Measurements from ENCODE around the gene JKAMP.

JKAMP gene

DNA sequence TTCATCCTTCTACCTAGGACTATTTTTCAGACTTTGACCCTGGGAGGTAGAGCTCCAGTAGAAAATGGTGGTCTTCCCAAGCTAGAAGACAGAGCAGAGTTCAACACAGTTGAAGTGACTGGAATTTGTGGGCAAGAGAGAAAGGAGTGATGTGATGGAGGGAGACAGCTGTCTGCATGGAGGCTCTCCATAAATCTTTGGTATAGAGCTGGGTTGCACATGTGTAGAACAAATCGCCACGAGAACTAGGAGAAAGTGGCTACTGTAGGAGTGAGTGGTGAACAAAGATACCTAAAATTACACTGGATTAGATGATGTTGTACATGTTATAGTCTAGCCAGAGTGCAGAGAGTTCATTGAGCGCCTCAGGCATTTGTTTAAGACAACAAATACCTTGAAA, 33.6 kb upstream of the JKAMP start:
- Mint-ChIP-seq H3K27ac (peak overlapping the region in 2 of 3 experiments; percentile 3 to 42), H3K36me3 (ENCODE audit: low read depth) (peaks cover 19% of the 10 kb centered on the region), H3K27me3 (ENCODE audit: low read depth) (no peaks in the 10 kb centered on the region), H3K4me1 (peaks cover 19% of the 10 kb centered on the region), H3K9me3 (no peaks in the 10 kb centered on the region), H3K4me3 (no peak overlapping the region)
- TF ChIP-seq, protein P1, sequence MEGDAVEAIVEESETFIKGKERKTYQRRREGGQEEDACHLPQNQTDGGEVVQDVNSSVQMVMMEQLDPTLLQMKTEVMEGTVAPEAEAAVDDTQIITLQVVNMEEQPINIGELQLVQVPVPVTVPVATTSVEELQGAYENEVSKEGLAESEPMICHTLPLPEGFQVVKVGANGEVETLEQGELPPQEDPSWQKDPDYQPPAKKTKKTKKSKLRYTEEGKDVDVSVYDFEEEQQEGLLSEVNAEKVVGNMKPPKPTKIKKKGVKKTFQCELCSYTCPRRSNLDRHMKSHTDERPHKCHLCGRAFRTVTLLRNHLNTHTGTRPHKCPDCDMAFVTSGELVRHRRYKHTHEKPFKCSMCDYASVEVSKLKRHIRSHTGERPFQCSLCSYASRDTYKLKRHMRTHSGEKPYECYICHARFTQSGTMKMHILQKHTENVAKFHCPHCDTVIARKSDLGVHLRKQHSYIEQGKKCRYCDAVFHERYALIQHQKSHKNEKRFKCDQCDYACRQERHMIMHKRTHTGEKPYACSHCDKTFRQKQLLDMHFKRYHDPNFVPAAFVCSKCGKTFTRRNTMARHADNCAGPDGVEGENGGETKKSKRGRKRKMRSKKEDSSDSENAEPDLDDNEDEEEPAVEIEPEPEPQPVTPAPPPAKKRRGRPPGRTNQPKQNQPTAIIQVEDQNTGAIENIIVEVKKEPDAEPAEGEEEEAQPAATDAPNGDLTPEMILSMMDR (IDR thresholded peaks at IDR 0.05; ENCODE audit: unreplicated experiment in 3 of 3): no peak

DNA sequence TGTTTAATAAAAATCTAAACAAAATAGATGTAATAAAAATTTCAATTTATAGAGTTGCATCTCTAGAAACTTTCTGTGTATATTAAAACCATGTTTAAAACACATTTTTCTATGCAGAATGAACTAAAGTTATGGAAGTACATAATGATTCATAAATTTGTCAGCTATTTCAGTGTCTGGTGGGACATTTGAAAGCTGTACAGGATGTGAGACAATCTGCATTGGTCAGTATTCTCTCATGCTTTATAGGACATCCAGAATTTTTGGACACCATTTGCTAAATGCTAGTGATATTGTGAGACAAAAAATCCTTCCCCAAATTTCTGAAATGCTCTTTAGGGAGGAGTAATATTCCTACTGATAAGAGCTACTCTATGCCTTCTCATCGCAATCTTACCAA, 32.5 kb upstream of the JKAMP start:
- H3K9me3 Mint-ChIP-seq: peaks cover 2% of the 10 kb centered on the region
- no peak overlapping the region for H3K4me3 Mint-ChIP-seq
- H3K27me3 Mint-ChIP-seq (ENCODE audit: low read depth): no peaks in the 10 kb centered on the region
- H3K4me1 Mint-ChIP-seq: peaks cover 19% of the 10 kb centered on the region
- H3K36me3 Mint-ChIP-seq (ENCODE audit: low read depth): peaks cover 30% of the 10 kb centered on the region
- H3K27ac Mint-ChIP-seq: no peak overlapping the region
- TF ChIP-seq, protein P1 (IDR thresholded peaks at IDR 0.05; ENCODE audit: unreplicated experiment in 3 of 3): no peak

DNA sequence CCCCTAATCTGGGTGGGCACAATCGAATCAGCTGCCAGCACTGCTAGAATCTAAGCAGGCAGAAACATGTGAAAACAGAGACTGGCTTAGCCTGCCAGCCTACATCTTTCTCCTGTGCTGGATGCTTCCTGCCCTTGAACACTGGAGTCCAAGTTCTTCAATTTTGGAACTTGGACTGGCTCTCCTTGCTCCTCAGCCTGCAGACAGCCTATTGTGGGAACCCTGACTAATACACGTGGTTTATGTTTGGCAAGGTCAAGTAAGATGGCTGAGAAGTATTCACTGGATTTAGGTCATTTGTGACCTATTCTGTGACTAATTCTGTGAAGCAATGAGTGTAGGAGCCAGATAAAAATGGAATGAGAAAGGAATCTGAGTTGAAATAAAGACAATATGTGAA, 30.2 kb upstream of the JKAMP start:
- peaks cover 50% of the 10 kb centered on the region for H3K36me3 Mint-ChIP-seq (ENCODE audit: low read depth)
- no peak overlapping the region for H3K4me3 Mint-ChIP-seq
- no peaks in the 10 kb centered on the region for H3K27me3 Mint-ChIP-seq (ENCODE audit: low read depth)
- H3K4me1 Mint-ChIP-seq: peaks cover 8% of the 10 kb centered on the region
- H3K9me3 Mint-ChIP-seq: peaks cover 12% of the 10 kb centered on the region
- TF ChIP-seq, protein P1 (IDR thresholded peaks at IDR 0.05; ENCODE audit: unreplicated experiment in 3 of 3): no peak
- H3K27ac Mint-ChIP-seq: no peak overlapping the region

DNA sequence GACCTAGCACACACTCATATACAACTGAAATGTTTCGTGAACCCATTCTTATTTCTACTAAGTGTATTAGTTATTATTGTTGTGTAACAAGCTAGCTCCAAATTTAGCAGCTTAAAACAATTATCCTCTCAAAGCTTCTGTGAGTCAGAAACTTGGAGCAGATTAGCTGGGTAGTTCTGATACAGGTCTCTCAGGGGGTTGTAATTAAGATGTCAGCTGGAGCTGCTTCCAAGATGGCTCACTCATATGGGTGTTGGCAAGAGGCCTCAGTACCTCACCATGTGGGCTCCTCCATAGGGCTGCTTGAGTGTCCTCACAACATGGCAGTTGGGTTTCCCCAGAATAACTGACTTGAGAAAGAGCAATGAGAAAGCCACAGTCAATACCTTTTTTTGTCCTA, 28.9 kb upstream of the JKAMP start:
- H3K36me3 Mint-ChIP-seq (ENCODE audit: low read depth): peaks cover 58% of the 10 kb centered on the region

DNA sequence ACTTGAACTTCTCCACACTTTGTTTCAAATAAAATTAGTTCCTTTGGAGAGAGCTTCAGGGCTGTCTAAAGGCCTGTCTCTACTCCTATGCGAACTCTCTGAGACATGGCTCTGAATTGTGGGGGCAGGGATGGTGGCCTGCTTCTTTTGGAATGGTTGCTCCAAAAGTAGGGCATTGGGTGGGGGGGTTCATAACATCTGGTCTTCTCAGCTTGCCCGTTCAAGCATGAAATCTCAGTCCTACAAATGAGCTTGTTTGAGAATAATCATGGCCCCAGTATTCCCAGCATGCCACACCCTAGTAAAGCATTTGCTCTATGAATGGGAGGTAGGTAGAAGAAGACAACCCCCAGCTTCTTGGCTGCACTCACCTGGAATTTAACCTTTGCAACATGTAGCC, 25.8 kb upstream of the JKAMP start:
- H3K36me3 Mint-ChIP-seq (ENCODE audit: low read depth): peaks cover 66% of the 10 kb centered on the region
- peaks cover 12% of the 10 kb centered on the region for H3K9me3 Mint-ChIP-seq
- H3K4me3 Mint-ChIP-seq: no peak overlapping the region
- TF ChIP-seq, protein P1 (IDR thresholded peaks at IDR 0.05; ENCODE audit: unreplicated experiment in 3 of 3): no peak
- H3K4me1 Mint-ChIP-seq: no peaks in the 10 kb centered on the region
- peaks cover 2% of the 10 kb centered on the region for H3K27me3 Mint-ChIP-seq (ENCODE audit: low read depth)
- H3K27ac Mint-ChIP-seq: no peak overlapping the region

More for the DNA sequence above, 28.9 kb upstream of the JKAMP start:
- Mint-ChIP-seq H3K4me1 (peaks cover 8% of the 10 kb centered on the region), H3K9me3 (peaks cover 12% of the 10 kb centered on the region), H3K27ac (no peak overlapping the region), H3K4me3 (no peak overlapping the region), H3K27me3 (ENCODE audit: low read depth) (no peaks in the 10 kb centered on the region)
- TF ChIP-seq, protein P1 (IDR thresholded peaks at IDR 0.05; ENCODE audit: unreplicated experiment in 3 of 3): no peak

DNA sequence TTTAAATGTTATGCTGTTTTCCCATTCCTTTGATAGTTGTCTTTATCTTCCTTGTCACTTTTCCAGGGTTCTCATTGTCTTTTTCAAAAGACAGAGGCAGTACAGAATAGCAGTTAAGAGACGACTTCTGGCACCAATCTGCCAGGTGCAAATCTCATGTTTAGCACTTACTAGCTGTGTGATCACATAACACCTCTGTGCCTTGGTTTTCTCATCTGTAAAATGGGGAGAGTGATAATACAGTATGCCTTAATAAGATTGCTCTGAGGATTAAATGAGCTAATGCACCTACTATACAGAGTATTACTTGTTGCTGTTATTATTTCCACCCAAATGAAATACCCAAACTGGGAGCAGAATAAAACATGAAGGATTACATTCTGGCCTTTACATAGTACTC, 23.9 kb upstream of the JKAMP start:
- H3K36me3 Mint-ChIP-seq (ENCODE audit: low read depth): peaks cover 52% of the 10 kb centered on the region
- H3K4me3 Mint-ChIP-seq: no peak overlapping the region
- H3K4me1 Mint-ChIP-seq: no peaks in the 10 kb centered on the region
- peaks cover 12% of the 10 kb centered on the region for H3K9me3 Mint-ChIP-seq
- TF ChIP-seq, protein P1 (IDR thresholded peaks at IDR 0.05; ENCODE audit: unreplicated experiment in 3 of 3): no peak
- no peak overlapping the region for H3K27ac Mint-ChIP-seq
- H3K27me3 Mint-ChIP-seq (ENCODE audit: low read depth): peaks cover 6% of the 10 kb centered on the region
